Heart left ventricle (tissue), 16 donors: ENCODE measurements around the gene MINDY4. TPM values are rescaled to one million over a fixed set of nuclear protein-coding genes. Genes with fewer than 3 reads are reported as not detected.
A peak's percentile ranks its signal among the peaks of the same experiment; 100 is the strongest.

Experiments used
- ATAC-seq, 4 donors: fragments of 200-7000 bp; cut with Tn5 transposase; one replicate each; pipeline ENCODE4 v1.9.1; 2020 to 2022; ENCODE audit warnings: moderate library complexity in 4 of 4, mild to moderate bottlenecking in 3 of 4, moderate number of reproducible peaks in 1 of 4
- DNase-seq, 5 donors: peaks; one replicate each; pipeline ENCODE4 v3.0.0-alpha.2; 2020
- H3K27ac ChIP-seq, 12 donors: fragments of 200-600 bp; sonication (generic) in 4 of 12; one replicate each; pipeline versions ENCODE4 v1.5.0 to v1.8.0; 2016 to 2022; ENCODE audit warnings: mild to moderate bottlenecking in 2 of 12
- H3K27me3 ChIP-seq, 9 donors: fragments of 200-600 bp; sonication (generic) in 2 of 9; one replicate each; pipeline versions ENCODE4 v1.5.1 to v1.8.0; 2016 to 2022; ENCODE audit warnings: mild to moderate bottlenecking in 3 of 9
- H3K36me3 ChIP-seq, 9 donors: fragments of 200-600 bp; sonication (generic) in 2 of 9; one replicate each; pipeline versions ENCODE4 v1.5.0 to v1.8.0; 2018 to 2022; ENCODE audit warnings: mild to moderate bottlenecking in 2 of 9
- H3K4me1 ChIP-seq, 12 donors: fragments of 200-600 bp; sonication (generic) in 4 of 12; one replicate each; pipeline versions ENCODE4 v1.5.0 to v1.8.0; 2016 to 2022; ENCODE audit warnings: mild to moderate bottlenecking in 3 of 12
- H3K4me3 ChIP-seq, 12 donors: fragments of 200-600 bp; sonication (generic) in 4 of 12; one replicate each; pipeline versions ENCODE4 v1.5.0 to v1.8.0; 2017 to 2022; ENCODE audit warnings: mild to moderate bottlenecking in 9 of 12, moderate library complexity in 4 of 12
- H3K9me3 ChIP-seq, 12 donors: fragments of 200-600 bp; sonication (generic) in 4 of 12; one replicate each; pipeline versions ENCODE4 v1.5.0 to v1.8.0; 2016 to 2022; ENCODE audit warnings: mild to moderate bottlenecking in 1 of 12
- CTCF ChIP-seq, 12 donors: fragments of 200-600 bp; sonication (generic) in 4 of 12; IDR thresholded peaks; one replicate each; pipeline versions ENCODE4 v1.5.0 to v1.8.0; 2018 to 2022; ENCODE audit warnings: antibody characterized with exemption in 12 of 12, mild to moderate bottlenecking in 5 of 12
- POLR2A ChIP-seq, 2 donors: fragments of 450-650 bp; IDR thresholded peaks; one replicate each; pipeline ENCODE4 v1.6.1; 2017; ENCODE audit warnings: antibody characterized with exemption in 2 of 2, mild to moderate bottlenecking in 2 of 2, moderate library complexity in 2 of 2
- WGBS, 4 donors: extraction: QIAGEN DNeasy Blood & Tissue Kit in 2 of 4; methylation state at CpG; one replicate each; pipeline versions ENCODE4 v1.1.5 to v1.1.7; 2013 to 2018; 5-methylcytosine and 5-hydroxymethylcytosine counted together
- intact Hi-C, 10 donors: fragments of 100-400 bp; cut with DNase I; formaldehyde crosslinking; loops; one replicate each; pipeline versions ENCODE4 v1.11.1 to v1.14.2; 2022
- polyA plus RNA-seq, 2 donors: library from polyadenylated mRNA; stranded (reverse); fragments of 200-250 nt; gene quantifications; one replicate each; pipeline ENCODE4 v1.2.3, GENCODE V29; 2013
- total RNA-seq, 9 donors: library from RNA; depleted of rRNA in 2 of 9; stranded (reverse); fragments of >200 nt in 2 of 9; fragmentation: NEBNext Ultra II Directional in 3 of 9; extraction: Animal tissue kit (Norgen Biotek cat#: 25700) in 3 of 9; gene quantifications; one replicate each; pipeline versions ENCODE4 v1.1.0 to v1.2.4, GENCODE V29; 2016 to 2023
- donor health status: ischemic (EF 13 %, LVEDD 7.1; RV severe dilation, severe dysfunction).
- donor health status: healthy with polysubstance abuse.
- donor health status: DM: no; HTN: yes; CAD: no.
- donor health status: DM: no; HTN: no; CAD: no.
- donor health status: ischemic (EF 25% LVEDD 6.9; RV normal size, moderate dysfunction).
- donor health status: ischemic (EF 25% LVEDD 5.7; RV mildly dilated, moderate dysfunction).
- donor health status: healthy.
- donor health status: DM: yes; HTN: yes; CAD: no.
- donor health status: ischemic (EF 35%, LVEDD 5.7; RV mildly dilated, moderate dysfunction).
- donor health status: nonischemic (EF 11% LVEDD 7.7; RV severe dilation, severe dysfunction).
- donor health status: DM: yes; HTN: yes; CAD: no.
- donor health status: PGD.
- donor health status: ischemic (EF 29% LVEDD 5.4; RV normal size, mild dysfunction).
- donor health status: nonischemic (EF 23%, LVEDD 6.1; RV moderate dilation, normal function).

MINDY4 gene
- total and polyA plus RNA-seq, 11 donors, result 1.3 to 6.0 (median 2.9) TPM

GRCh38 chr7:30906515-30907240, 135.5 kb downstream of the MINDY4 start:
- intact Hi-C loops, result loop anchor here in 2 of 10 donors (5.0 kb wide), 2 partner anchors 34 to 89 kb away; no protein-coding TSS in a partner anchor
- H3K4me3 ChIP-seq, result no peak overlapping the region
- no peaks in the 10 kb centered on the region for H3K36me3 ChIP-seq
- no peaks in the 10 kb centered on the region for H3K27me3 ChIP-seq
- ATAC-seq (no peak), DNase-seq (no peak)
- peak overlapping the region in 11 of 12 donors; percentile 32 to 72 (median 64) for H3K27ac ChIP-seq
- no peak for TF ChIP-seq CTCF (IDR thresholded peaks at IDR 0.05)
- TF ChIP-seq POLR2A (IDR thresholded peaks at IDR 0.05), result no peak
- 90 to 95% (median 94%) methylated on average over 11 of the region's 11 CpGs for WGBS, 4 donors
- no peaks in the 10 kb centered on the region for H3K9me3 ChIP-seq
- peaks cover 9 to 73% (median 62%) of the 10 kb centered on the region in 12 donors for H3K4me1 ChIP-seq

- H3K36me3 ChIP-seq, result no peaks in the 10 kb centered on the region
- no peak overlapping the region for H3K4me3 ChIP-seq
- ATAC-seq (peak in 3 of 4 donors; percentile 3 to 26 (median 23)), DNase-seq (peak in 2 of 5 donors; percentile 53 to 57)
- WGBS, 4 donors, result 33 to 40% (median 36%) methylated on average over 3 to 14 of the region's 14 CpGs
- H3K27me3 ChIP-seq, result no peaks in the 10 kb centered on the region
- intact Hi-C loops, result loop anchor here in 2 of 10 donors (5.0 kb wide), 2 partner anchors 35 to 90 kb away; no protein-coding TSS in a partner anchor
- H3K27ac ChIP-seq, result peak overlapping the region in 11 of 12 donors; percentile 27 to 72 (median 64)
- no peak for TF ChIP-seq CTCF (IDR thresholded peaks at IDR 0.05)
- TF ChIP-seq POLR2A (IDR thresholded peaks at IDR 0.05), result no peak
- H3K9me3 ChIP-seq, result no peaks in the 10 kb centered on the region
- H3K4me1 ChIP-seq, result peaks cover 9 to 82% (median 68%) of the 10 kb centered on the region in 12 donors
These were observed 136.5 kb downstream of the MINDY4 start for GRCh38 chr7:30907527-30908267.

GRCh38 chr7:30908681-30909080, 137.5 kb downstream of the MINDY4 start:
- Histone ChIP-seq H3K4me3 (no peak overlapping the region), H3K27me3 (no peaks in the 10 kb centered on the region), H3K4me1 (peaks cover 9 to 92% (median 69%) of the 10 kb centered on the region in 12 donors), H3K36me3 (no peaks in the 10 kb centered on the region), H3K9me3 (no peaks in the 10 kb centered on the region), H3K27ac (peak overlapping the region in 6 of 12 donors; percentile 63 to 71 (median 64))
- intact Hi-C loops, result loop anchor here in 2 of 10 donors (5.0 kb wide), 2 partner anchors 36 to 91 kb away; no protein-coding TSS in a partner anchor
- ATAC-seq (no peak), DNase-seq (no peak)
- TF ChIP-seq POLR2A (IDR thresholded peaks at IDR 0.05), result no peak
- TF ChIP-seq CTCF (IDR thresholded peaks at IDR 0.05), result no peak
- 73 to 86% (median 81%) methylated on average over 8 to 10 of the region's 10 CpGs for WGBS, 4 donors

- no peaks in the 10 kb centered on the region for H3K27me3 ChIP-seq
- H3K9me3 ChIP-seq, result no peaks in the 10 kb centered on the region
- TF ChIP-seq POLR2A (IDR thresholded peaks at IDR 0.05) (no peak), CTCF (IDR thresholded peaks at IDR 0.05) (no peak)
- H3K36me3 ChIP-seq, result no peaks in the 10 kb centered on the region
- peak overlapping the region in 5 of 12 donors; percentile 14 to 86 (median 80) for H3K27ac ChIP-seq
- no peak for DNase-seq
- no peak overlapping the region for H3K4me3 ChIP-seq
- H3K4me1 ChIP-seq, result peaks cover 9 to 98% (median 75%) of the 10 kb centered on the region in 12 donors
- no peak for ATAC-seq
- intact Hi-C loops, result loop anchor here in 2 of 10 donors (5.0 kb wide), 2 partner anchors 37 to 92 kb away; no protein-coding TSS in a partner anchor
- 90 to 98% (median 91%) methylated on average over 6 of the region's 6 CpGs for WGBS, 4 donors
These were observed 138.2 kb downstream of the MINDY4 start for GRCh38 chr7:30909431-30909830.
